GM21367 (cell line): ENCODE measurements around the gene ACLY.
"Not testable (repeated sequence)": the region's sequence is repeated elsewhere in the genome, so short reads cannot be mapped to it uniquely, and the experiment has no call there.

Experiments used
- ATAC-seq: cut with Tn5 transposase; IDR thresholded peaks from one replicate; pipeline ENCODE4 v1.9.1; 2021; ENCODE audit not compliant: unreplicated experiment

Gene ACLY

GRCh38 chr17:41912925-41913324 is 5.8 kb downstream of the ACLY start:
- ATAC-seq: no peak

GRCh38 chr17:41910701-41911391 is 7.9 kb downstream of the ACLY start:
- no peak for ATAC-seq

- ATAC-seq: no peak
These were observed 9.7 kb downstream of the ACLY start for GRCh38 chr17:41909088-41909487.

DNA sequence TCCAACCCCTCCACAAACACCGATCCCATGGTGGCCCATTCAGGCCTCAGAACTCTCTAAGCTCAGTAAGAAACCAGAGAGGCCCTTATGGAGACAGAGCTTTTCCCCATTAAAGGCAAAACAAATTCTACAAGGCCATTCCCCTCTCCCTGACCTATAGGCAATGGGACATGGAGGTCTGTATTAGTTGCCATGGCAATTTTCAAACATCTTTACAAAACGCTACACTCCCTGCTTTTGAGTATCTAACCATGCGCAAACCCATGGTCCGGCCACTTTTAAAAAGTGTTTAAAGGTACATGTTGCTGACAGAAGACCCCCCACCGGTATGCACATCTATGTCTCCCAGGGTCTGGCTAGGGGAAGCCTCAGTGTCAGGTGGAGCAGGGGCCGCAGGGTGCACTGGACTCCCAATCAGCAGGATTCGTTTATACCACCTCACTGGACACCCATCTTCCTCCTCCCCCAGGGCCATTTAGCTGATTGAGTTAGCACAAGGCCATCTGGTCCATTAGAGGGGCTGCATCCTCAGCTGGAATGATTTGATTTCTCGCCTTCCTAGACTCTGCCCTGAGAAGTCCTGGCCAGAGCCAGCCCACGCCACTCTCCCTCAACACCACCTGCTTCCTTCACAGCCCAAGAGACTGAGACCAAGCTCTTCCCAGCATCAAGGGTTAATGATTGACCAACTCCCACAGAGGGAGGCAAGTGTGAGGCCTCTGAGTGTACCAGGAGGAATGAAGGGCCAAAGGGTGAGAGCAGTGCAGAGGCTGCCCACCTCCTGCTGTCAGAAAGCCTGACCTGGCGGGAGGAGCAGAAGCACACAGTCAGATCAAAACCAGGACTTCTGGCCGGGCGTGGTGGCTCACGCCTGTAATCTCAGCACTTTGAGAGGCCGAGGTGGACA is 10.9 kb downstream of the ACLY start:
- no peak for ATAC-seq

DNA sequence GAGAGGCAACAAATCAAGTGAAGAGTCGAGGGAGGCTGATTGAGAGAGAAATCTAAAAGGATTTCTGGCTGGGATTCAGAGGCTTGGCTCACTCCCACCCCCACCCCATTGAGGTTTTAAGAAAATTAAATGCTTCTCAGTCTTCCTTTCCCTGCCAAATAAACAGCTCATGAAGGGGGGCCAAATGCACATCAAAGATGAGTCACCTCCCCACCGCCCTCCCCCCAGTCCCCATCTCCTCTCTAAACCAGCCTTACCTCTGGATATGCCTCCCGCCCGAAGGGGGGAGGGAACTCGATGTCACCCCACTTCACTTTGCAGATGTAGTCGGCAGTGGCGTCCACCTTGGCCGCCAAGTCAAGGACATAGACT is 11.6 kb downstream of the ACLY start:
- ATAC-seq: no peak

DNA sequence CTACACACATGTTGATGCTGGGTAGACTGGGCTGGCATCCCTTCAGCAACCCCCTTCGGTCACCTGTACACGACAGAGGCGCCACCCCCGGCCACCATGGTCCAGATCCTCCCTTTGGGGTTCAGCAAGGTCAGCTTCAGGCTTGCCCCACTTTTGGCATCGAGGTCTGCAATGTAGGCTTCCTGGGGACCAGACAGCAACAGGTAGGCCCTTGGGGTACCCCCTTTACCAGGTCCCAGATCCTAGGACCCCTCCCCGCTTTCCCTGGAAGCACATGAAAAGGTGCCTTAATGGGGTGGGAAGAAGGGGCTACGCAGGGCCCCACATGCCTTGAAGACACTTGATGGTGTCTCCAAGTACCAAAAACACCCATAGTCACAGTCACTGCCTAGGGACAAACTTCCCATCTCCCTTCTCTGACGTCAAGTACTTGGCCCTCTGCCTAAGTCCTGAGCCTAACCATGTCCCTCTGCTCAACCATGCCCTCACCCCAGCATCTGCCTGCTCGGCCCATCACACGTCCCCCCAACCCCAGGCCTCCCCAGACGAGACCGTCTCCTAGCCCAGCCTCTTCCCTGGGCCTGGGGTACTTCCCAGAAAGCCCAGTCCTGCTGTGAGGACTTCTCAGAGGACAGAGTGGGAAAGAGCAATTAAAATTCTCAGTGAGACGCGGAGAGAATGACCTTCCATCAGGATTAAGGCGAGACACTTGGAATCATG is 12.1 kb downstream of the ACLY start:
- no peak for ATAC-seq

- no peak for ATAC-seq
These were observed 13.6 kb downstream of the ACLY start for GRCh38 chr17:41905172-41905571.

DNA sequence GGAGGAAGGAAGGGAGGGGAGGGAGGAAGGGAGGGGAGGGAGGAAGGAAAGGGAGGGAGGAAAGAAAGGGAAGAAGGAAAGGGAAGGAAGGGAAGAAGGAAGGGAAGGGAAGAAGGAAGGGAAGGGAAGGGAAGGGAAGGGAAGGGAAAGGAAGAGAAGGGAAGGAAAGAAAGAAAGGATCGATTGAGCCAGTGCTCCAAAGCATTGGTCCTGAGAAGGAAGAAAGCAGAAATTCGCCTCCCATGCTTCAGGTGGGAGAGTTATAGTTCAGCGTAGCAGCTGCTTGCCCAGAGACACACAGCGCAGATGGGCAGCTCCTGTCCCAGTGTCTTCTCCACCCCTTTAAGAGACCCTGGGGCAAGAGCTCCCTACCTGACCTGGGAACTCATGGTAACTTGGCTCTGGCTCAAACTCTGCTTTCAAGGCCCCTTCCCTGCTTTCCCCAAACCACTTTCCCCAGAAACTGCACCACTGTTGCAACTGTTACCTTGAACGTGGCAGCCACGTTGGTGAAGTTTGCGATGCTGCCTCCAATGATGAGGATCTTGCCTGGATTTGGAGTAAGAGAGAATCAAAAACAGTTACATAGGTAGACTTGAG is 14.4 kb downstream of the ACLY start:
- ATAC-seq: no peak

DNA sequence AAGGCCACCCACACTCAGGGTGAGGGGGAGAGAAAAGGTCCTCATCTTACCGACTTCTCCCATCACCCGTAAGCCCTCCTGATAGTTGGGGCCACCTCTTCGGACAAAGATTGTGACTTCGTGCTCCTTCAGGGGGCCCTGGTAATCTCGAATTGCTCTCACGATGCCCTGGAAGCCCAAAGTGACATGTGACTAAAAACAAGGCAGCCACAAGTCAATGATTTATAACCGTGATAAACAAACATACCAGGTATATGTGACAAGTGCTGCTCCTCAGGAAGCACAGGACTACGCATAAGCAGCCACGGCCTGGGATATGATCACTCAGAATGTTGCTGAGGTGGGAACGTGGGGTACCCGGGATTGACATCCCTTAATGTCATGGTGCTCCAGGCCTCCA is 17.1 kb downstream of the ACLY start:
- no peak for ATAC-seq

DNA sequence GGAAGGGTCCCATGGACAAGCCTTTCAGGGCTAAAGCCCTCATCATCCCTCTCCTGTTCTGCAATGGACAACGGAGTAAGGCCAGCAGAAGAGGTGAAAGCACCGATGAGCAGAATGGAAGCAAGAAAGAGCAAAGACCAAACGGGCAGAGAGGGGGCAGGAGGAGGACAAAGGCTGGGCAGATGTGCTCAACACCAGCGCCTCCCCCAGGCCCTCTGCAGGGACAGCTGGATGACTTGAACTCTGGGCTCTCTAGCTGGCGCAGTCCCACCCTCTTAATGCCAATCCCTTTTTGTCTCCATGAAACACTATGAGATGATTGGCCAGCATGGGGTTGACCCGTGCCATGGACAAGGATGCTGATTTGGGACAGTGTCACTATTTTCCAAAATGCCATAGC is 22.0 kb downstream of the ACLY start:
- ATAC-seq: no peak

- ATAC-seq: no peak
These were observed 23.1 kb downstream of the ACLY start for GRCh38 chr17:41895617-41896016.

DNA sequence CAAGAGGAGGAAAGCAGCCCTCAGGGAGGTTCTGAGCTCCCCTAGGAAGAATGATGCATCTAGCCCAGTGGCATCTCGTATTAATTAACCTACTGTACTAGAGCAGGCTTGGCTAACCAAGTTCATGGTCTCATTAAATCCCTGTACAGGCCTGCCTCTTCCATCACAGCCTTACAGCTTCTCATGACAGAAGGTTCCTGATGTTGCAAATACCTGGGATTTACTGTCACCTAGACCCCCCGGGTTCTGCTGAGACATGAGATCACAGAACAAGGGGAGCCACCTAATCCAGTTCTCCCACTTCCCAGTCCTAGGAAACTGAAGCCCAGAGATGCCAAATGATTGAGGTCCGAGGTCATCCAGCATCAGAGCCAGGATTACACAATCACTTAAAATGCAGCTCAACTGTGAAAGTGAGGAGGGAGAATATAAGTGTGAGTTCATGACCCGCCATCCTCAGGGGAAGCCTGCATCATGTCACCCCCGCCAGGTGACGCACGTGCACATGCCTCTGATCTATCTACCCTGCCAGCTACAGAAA is 23.9 kb downstream of the ACLY start:
- no peak for ATAC-seq

DNA sequence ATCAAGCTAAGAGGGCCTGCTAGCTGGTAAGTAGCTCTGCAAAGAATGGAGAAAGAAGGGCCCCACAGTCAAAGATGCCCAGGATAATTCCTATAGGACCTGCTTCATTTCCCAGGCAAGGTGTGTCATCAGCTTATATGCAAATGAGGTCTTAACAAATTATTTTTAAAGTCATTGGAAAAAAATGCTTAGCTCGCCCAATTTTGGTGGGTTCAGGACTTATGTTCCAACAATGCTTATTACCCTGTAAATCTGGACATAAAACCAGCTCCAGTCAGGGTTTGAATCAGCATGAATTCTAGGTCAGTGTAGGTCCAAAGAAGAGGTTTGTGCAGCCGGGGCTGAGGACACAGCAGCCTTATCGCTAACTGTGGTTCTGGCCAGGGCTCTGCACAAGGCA is 25.4 kb downstream of the ACLY start:
- no peak for ATAC-seq

DNA sequence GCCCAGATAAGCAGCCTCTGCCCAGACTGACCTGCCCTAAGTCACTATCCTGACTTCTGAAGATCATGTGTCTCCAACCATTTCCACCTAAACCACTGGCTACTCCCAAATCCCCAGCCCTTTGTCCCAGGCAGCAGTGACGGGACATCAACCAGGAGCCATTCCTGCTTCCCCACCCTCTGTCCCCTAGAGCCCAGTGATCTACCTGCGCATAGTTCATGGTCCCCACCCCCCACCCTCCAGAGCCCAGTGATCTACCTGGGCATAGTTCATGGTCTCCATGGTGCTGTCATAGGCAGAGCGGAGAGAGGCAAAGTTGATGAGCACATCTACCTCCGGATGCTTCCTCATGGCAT is 26.8 kb downstream of the ACLY start:
- ATAC-seq: no peak

DNA sequence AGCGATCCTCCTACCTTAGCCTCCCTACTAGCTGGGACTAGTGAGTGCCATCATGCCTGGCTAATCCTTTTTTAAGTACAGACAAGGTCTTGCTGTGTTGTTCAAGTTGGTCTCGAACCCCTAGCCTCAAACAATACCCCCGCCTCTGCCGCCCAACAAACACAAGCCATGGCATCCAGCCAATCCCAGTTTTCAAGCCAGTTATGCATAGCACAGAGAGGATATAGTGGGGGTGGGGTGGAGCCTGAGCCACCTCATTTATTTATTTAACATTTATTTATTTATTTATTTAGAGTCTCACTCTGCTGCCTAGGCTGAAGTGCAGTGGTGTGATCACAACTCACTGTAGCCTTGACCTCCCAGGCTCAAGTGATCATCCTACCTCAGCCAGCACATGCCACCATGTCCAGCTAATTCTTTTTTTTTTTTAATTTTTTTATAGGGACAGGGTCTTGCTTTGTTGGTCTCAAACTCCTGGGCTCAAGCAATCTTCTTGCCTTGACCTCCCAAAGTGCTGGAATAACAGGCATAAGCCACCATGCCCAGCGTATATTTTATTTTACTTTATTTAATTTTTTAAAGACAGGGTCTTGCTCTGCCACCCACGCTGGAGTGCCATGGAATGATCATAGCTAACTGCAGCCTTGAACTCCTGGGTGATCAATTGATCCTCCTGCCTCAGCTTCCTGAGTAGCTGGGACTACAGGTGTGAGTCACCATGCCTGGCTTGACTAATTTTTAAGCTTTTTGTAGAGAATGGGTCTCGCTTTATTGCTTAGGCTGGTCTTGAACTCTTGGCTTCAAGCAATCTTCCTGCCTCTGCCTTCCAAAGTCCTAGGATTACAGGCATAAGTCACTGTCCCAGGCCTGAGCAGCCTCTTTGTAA is 27.4 kb downstream of the ACLY start:
- no peak for ATAC-seq

DNA sequence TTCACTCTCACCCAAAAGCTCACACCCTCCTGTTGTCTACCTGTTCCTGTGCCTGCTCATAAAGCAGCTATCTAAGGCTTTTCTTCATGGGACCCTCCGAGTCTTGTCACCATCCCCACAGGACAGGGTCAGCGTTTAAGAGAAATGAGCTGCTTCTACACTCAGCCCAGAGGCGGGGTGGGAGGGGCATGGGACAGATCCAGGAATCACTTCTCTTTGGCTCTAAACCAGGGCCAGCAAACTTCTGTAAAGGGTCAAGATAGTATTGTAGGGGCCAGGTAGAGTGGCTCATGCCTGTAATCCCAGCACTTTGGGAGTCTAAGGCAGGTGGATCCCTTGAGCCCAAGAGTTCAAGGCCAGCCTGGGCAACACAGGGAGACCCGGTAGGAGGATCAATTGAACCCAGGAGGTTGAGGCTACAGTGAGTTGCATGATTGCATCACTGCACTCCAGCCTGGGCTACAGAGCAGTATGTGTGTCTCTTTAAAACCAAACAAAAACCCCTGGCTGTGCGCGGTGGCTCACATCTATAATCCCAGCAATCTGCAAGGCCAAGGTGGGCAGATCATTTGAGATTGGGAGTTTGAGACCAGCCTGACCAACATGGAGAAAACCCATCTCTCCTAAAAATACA is 30.3 kb downstream of the ACLY start:
- ATAC-seq: no peak

DNA sequence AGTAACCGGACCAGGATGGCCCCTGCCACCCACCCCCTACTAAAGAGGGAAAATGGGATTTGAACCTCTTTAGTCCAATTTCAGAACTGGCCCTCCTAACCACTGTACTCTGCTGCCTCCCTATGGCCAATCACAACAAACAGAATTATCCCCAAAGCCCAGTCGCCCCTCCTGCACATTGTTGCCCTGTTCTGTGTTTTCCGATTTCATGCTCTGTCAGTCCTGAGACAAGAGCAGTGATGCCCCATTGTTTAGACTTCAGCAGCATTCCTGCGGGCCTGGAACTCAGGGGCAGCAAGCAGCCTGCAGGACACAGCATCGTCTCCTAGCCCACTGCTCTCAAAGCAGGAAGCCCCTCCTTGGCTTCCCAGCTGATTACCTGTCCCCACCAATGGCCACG is 33.0 kb downstream of the ACLY start:
- ATAC-seq: no peak

- no peak for ATAC-seq
These were observed 36.0 kb downstream of the ACLY start for GRCh38 chr17:41882756-41883155.

DNA sequence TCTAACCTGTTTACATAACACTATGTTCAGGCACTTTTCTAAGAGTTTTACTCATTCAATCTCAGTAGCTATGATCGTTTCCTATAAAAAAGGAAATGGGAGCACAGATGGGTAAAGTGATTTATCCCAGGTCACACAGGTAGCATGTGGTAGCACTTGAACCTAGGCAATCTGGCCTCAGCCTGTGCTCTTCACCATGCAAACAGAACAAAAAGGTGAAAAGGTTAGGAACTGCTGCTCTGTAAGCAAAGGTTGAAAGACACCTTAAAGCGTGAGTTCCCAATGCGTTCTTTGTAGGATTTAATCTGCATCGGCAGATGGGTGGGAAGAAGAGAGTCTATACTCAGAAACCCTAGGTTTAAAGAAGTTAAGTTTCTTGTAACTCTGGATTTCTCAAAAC is 38.6 kb downstream of the ACLY start:
- no peak for ATAC-seq

DNA sequence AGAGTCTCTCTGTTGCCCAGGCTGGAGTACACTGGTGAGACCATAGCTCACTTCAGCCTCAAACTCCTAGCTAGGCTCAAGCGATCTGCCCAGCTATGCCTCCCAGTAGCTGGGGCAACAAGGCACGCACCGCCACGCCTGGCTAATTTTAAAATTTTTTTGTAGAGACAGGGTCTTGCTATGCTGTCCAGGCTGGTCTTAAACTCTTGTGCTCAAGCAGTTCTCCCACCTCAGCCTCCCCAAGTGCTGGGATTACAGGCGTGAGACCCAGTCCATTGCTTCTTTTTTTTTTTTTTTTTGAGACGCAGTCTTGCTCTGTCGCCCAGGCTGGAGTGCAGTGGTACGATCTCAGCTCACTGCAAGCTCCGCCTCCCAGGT is 44.5 kb downstream of the ACLY start:
- ATAC-seq: not testable (repeated sequence)
